ENCODE data around the gene ABCA10. TPM values are rescaled to one million over a fixed set of nuclear protein-coding genes. Genes with fewer than 3 reads are reported as not detected.

ABCA10 gene
- total RNA-seq, 1 experiment from 2014 or later = 0.90 TPM

DNA sequence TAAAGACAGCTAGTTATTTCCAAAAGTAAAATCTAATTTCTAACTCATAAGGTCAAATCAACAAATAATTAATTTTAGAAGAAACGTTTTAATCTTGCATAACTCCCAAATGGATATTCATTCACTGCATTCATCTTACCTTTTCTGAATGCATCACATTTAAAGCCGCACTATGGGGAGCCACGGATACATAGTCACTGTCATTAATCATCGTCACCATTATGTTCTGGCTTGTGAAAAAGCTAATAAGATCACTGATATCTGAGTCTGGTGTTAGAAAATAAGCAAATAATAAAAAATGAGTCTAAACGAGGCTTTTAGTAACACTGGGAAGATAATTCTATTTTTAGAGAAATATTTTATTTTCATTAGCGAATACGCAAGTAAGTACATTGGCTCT lies 42.4 kb upstream of the ABCA10 start:
- ATAC-seq = no peak
- ChIA-PET POLR2A (no interaction called here), CTCF (no interaction called here)
- Histone ChIP-seq H3K4me3 (ENCODE audit: low read depth in 2 of 2, low read length in 2 of 2) (no peak overlapping the region), H3K36me3 (ENCODE audit: control insufficient read depth, insufficient read depth, low read length) (no peaks in the 10 kb centered on the region), H3K27me3 (ENCODE audit: control insufficient read depth, insufficient read depth, low read length) (no peaks in the 10 kb centered on the region), H3K9me3 (ENCODE audit: control insufficient read depth, insufficient read depth, low read depth, low read length) (no peaks in the 10 kb centered on the region), H3K27ac (ENCODE audit: low read length) (no peak overlapping the region), H3K4me1 (ENCODE audit: control insufficient read depth, insufficient read depth, low read length) (no peaks in the 10 kb centered on the region; the same call in 1 of the 2 replicates)
- intact Hi-C loops (cut with micrococcal nuclease; ENCODE audit: unreplicated experiment) (no loop called here), in situ Hi-C loops (cut with HindIII; ENCODE audit: low pct_unique_long_range_greater_than_20kb, low sequenced_read_pairs) (no loop called here)
- no peak for DNase-seq (ENCODE audit: low read depth, low spot score)
- no TSS peak for BruUV-seq (replicated peaks)
- TF ChIP-seq TCF7L2 (IDR thresholded peaks at IDR 0.05; ENCODE audit: low read depth, low read length) (no peak), POLR2AphosphoS5 (IDR thresholded peaks at IDR 0.05; ENCODE audit: low read depth, low read length) (no peak), SIN3A (IDR thresholded peaks at IDR 0.05; ENCODE audit: borderline replicate concordance, insufficient read depth, low read depth, low read length) (no peak)
- TF ChIP-seq, protein P1, sequence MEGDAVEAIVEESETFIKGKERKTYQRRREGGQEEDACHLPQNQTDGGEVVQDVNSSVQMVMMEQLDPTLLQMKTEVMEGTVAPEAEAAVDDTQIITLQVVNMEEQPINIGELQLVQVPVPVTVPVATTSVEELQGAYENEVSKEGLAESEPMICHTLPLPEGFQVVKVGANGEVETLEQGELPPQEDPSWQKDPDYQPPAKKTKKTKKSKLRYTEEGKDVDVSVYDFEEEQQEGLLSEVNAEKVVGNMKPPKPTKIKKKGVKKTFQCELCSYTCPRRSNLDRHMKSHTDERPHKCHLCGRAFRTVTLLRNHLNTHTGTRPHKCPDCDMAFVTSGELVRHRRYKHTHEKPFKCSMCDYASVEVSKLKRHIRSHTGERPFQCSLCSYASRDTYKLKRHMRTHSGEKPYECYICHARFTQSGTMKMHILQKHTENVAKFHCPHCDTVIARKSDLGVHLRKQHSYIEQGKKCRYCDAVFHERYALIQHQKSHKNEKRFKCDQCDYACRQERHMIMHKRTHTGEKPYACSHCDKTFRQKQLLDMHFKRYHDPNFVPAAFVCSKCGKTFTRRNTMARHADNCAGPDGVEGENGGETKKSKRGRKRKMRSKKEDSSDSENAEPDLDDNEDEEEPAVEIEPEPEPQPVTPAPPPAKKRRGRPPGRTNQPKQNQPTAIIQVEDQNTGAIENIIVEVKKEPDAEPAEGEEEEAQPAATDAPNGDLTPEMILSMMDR (IDR thresholded peaks at IDR 0.05) = no peak
- TF ChIP-seq, protein P2, sequence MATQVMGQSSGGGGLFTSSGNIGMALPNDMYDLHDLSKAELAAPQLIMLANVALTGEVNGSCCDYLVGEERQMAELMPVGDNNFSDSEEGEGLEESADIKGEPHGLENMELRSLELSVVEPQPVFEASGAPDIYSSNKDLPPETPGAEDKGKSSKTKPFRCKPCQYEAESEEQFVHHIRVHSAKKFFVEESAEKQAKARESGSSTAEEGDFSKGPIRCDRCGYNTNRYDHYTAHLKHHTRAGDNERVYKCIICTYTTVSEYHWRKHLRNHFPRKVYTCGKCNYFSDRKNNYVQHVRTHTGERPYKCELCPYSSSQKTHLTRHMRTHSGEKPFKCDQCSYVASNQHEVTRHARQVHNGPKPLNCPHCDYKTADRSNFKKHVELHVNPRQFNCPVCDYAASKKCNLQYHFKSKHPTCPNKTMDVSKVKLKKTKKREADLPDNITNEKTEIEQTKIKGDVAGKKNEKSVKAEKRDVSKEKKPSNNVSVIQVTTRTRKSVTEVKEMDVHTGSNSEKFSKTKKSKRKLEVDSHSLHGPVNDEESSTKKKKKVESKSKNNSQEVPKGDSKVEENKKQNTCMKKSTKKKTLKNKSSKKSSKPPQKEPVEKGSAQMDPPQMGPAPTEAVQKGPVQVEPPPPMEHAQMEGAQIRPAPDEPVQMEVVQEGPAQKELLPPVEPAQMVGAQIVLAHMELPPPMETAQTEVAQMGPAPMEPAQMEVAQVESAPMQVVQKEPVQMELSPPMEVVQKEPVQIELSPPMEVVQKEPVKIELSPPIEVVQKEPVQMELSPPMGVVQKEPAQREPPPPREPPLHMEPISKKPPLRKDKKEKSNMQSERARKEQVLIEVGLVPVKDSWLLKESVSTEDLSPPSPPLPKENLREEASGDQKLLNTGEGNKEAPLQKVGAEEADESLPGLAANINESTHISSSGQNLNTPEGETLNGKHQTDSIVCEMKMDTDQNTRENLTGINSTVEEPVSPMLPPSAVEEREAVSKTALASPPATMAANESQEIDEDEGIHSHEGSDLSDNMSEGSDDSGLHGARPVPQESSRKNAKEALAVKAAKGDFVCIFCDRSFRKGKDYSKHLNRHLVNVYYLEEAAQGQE (IDR thresholded peaks at IDR 0.05; ENCODE audit: insufficient read depth in 1 of 2, low read depth in 2 of 2, low read length in 1 of 2) = no peak

DNA sequence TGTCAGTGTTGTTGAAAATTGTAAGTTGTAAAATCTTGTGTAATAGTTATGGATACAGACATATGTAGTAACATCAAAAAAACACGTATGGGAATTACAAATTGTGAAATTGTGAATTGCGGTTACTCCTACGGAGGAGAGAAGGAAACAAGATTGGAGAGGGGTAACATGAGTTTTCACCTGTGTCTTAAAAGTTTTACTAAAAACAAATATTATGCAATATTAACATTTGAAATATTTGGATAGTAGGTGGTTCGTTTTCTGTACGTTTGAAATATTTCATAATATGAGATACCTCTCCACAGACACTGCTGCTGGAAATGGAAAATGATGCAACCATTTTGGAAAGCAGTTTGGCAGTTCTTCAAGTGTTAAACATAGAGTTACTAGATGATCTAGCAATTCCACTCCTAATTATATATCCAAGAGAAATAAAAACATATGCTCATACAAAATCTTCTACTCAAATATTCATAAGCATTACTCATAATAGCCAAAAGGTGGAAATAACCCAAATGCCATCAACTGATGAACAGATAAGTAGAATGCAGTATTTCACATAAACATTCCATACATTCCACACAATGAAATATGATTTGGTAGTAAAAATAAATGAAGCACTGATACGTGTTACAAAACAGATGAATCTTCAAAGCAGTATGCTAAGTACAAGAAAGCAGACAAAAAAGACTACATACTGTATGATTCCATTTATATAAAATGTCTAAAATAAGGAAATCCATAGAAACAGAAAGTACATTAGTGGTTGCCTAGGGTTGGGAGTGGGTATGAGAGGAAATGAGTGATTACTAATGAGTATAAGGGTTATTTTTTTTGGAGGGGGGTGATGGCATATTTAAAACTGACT lies 40.7 kb upstream of the ABCA10 start:
- BruUV-seq (replicated peaks) = no TSS peak

More for the DNA sequence above, 40.7 kb upstream of the ABCA10 start:
- POLR2A ChIA-PET = no interaction called here
- TF ChIP-seq SIN3A (IDR thresholded peaks at IDR 0.05; ENCODE audit: borderline replicate concordance, insufficient read depth, low read depth, low read length) (no peak), POLR2AphosphoS5 (IDR thresholded peaks at IDR 0.05; ENCODE audit: low read depth, low read length) (no peak), TCF7L2 (IDR thresholded peaks at IDR 0.05; ENCODE audit: low read depth, low read length) (no peak)
- TF ChIP-seq, protein P1 (IDR thresholded peaks at IDR 0.05) = no peak
- TF ChIP-seq, protein P2 (IDR thresholded peaks at IDR 0.05; ENCODE audit: insufficient read depth in 1 of 2, low read depth in 2 of 2, low read length in 1 of 2) = no peak
- intact Hi-C loops (cut with micrococcal nuclease; ENCODE audit: unreplicated experiment) (no loop called here), in situ Hi-C loops (cut with HindIII; ENCODE audit: low pct_unique_long_range_greater_than_20kb, low sequenced_read_pairs) (no loop called here)
- no peak overlapping the region for H3K4me3 ChIP-seq (ENCODE audit: low read depth in 2 of 2, low read length in 2 of 2)
- H3K27ac ChIP-seq (ENCODE audit: low read length) = no peak overlapping the region
- H3K4me1 ChIP-seq (ENCODE audit: control insufficient read depth, insufficient read depth, low read length) = no peaks in the 10 kb centered on the region; the same call in 1 of the 2 replicates
- CTCF ChIA-PET = no interaction called here
- no peaks in the 10 kb centered on the region for H3K36me3 ChIP-seq (ENCODE audit: control insufficient read depth, insufficient read depth, low read length)
- H3K27me3 ChIP-seq (ENCODE audit: control insufficient read depth, insufficient read depth, low read length) = no peaks in the 10 kb centered on the region
- peak; percentile 56 for ATAC-seq
- H3K9me3 ChIP-seq (ENCODE audit: control insufficient read depth, insufficient read depth, low read depth, low read length) = no peaks in the 10 kb centered on the region
- no peak for DNase-seq (ENCODE audit: low read depth, low spot score)
